HCEC 1CT (cell line): Measurements from ENCODE around the gene SLC16A13.

Source experiments
- DNase-seq: peaks from one replicate; pipeline ENCODE4 v3.0.0-alpha.2; 2017

Gene SLC16A13

DNA sequence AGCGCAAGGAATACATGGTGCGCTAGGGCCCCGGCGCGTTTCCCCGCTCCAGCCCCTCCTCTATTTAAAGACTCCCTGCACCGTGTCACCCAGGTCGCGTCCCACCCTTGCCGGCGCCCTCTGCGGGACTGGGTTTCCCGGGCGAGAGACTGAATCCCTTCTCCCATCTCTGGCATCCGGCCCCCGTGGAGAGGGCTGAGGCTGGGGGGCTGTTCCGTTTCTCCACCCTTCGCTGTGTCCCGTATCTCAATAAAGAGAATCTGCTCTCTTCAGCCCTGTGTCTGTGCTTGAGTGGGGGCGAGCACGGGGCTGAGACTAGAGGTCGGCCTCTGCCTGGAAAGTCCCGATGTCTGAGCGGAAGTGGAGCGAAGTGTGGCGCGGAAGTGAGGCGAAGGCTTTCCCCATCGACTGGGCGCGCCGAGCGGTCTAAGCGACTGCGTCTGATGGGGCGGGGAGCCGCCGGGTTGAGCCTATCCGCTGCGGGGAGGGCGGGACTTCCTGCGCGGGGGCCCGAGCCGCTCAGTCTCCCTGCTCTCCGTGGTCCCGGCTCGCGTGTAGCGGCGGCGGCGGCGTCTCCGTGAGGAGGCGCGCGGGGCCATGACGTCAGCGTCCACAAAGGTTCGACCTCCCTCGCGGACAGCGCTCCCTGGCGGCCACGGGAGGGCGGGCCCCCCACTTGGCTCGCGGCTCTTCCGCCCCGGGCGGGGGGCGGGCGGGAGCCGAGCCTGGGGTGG, 21.4 kb upstream of the SLC16A13 start:
- peak; percentile 97 for DNase-seq

DNA sequence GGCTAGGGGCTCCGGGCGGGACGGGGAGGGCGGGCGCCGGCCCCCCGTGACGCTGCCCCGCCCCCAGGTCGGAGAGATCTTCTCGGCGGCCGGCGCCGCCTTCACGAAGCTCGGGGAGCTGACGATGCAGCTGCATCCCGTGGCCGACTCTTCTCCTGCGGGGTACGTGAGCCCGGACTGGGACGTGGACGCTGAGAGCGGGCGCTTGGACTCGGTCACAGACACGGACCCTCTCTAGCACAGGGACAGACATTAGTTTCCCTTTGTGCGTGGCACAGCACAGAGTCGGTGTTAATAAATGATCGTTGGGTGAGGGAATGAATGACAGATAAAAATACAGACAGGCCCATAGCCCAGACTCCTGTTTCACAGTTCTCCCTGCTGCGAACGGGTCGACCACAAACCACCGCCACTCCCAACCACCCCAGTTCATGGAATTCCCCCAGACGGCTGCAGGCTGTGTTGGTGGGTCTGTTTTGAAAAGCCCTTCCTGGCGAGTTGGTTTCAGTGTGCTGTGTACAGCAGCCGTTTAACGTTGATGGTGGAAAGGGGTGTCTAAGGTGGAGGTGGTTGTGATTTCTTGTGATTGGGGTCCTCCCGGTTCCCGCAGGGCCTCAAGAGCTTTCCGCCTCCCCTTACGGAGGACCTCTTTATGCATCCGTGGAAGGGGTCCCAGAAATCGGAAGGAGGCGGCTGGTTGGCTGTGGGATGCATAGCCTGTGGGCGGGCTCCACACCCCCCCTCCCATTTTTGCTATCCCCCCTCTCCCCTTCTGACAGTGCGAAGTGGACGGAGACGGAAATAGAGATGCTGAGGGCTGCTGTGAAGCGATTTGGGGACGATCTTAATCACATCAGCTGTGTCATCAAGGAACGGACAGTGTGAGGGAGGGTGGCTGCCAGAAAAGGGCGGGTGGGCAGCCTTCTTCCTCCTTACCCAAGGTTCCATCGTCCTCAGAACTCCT, 20.5 kb upstream of the SLC16A13 start:
- DNase-seq: peak; percentile 43

DNA sequence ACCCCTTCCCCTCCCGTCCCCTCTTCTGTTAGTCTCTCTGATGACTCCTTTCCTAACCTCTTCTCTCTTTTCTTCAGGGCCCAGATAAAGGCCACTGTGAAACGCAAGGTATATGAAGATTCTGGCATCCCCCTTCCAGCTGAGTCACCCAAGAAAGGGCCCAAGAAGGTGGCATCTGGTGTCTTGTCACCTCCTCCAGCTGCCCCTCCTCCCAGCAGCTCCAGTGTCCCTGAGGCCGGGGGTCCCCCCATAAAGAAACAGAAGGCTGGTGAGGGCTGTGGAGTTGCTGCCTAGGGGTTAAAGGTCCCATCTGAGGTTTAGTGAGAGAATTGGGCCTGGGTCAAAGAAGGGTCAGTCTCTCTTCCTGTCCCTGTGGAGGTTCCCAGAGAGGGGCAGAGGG, 19.4 kb upstream of the SLC16A13 start:
- DNase-seq: no peak

GRCh38 chr17:7016886-7017826, 18.7 kb upstream of the SLC16A13 start:
- no peak for DNase-seq

DNA sequence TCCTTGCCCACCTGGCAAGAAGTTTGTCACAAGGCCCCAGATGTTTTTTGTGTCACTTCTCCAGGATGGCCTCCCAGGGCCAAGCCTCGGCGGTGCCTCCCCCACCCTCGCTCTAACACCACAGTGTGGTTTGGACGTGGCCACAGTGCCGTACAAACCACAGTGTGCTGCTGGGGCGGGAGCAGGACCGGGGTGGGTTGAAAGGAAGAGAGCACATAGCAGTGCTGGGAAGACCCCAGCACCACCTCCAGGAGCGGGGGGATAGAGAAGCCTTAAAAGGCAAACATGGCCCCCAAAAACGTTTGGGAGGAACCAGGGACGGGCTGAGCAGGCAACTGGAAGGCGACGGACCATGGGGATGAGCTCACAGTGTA, 18.0 kb upstream of the SLC16A13 start:
- DNase-seq: no peak

- no peak for DNase-seq
These were observed 17.4 kb upstream of the SLC16A13 start for GRCh38 chr17:7018331-7018964.

DNA sequence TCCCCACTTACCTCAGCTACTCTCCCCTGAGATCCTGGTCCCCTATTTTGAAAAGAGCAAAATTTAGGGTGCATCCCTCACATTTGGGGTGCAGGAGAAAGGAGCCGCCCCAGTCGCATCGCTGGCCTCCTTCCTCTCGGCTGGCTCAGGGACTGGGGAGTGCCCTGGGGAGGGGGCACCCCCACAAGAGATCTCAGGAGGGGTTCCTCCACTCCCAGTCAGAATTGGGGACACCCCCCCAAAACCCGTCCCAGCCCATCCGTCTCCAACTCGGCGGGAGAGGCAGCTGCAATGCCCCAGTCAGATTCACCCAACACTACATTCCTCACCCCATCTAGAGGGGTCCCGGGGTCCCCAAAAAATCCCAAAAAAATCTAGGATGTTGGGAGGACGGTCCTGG, 16.4 kb upstream of the SLC16A13 start:
- no peak for DNase-seq

- DNase-seq: no peak
These were observed 15.8 kb upstream of the SLC16A13 start for GRCh38 chr17:7019839-7020519.

- no peak for DNase-seq
These were observed 14.7 kb upstream of the SLC16A13 start for GRCh38 chr17:7020894-7021664.

GRCh38 chr17:7021993-7022778, 13.6 kb upstream of the SLC16A13 start:
- peak; percentile 54 for DNase-seq

DNA sequence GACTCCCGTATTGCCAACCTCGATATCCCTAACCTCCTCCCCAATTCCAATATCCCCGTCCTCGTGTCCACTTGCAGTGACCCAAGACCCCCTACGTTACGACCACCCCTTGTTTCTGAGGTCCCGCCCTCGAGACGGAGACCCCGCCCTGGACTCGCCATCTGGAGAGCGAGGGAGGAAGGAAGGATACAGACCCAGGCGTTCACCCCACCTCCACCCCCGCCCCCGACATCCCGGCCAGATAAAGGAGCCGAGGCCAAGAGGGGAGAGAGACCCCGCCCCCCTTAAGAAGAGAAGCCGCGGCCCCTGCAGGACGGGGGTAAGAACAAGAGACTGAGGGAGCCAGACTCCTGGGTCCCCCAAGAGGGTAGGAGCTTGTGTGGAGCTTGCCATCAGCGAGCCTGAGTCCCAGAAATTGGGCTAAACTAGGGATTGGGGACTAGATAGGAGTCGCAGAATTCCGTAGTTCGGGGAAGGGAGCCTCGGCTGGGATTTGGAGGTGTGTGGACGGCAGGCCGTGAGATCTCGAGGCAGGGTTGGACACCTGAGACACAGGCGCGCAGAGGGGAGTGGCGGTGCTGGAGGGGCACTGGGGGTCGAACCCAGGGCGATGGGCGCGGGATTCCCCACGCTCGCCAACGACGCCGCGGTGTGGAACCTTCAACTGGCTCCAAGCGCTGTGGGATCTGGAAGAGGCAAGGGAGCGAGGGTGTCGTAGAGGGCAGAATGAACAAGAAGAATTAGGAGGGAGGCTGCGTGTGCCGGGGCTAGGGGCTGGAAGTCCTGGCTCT, 12.8 kb upstream of the SLC16A13 start, which contains the start of gene BCL6B:
Gene BCL6B (plus strand): TSS at position 270 of the 791 bp plus-strand sequence. CDS start 622 bp downstream, outside the sequence.
- no peak for DNase-seq

- DNase-seq: no peak
These were observed 12.0 kb upstream of the SLC16A13 start for GRCh38 chr17:7023576-7024401.

DNA sequence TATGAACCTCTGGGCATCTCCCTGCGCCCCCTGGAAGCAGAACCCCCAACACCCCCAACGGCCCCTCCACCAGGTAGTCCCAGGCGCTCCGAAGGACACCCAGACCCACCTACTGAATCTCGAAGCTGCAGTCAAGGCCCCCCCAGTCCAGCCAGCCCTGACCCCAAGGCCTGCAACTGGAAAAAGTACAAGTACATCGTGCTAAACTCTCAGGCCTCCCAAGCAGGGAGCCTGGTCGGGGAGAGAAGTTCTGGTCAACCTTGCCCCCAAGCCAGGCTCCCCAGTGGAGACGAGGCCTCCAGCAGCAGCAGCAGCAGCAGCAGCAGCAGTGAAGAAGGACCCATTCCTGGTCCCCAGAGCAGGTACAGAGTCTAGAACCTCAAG, 11.4 kb upstream of the SLC16A13 start:
- no peak for DNase-seq

DNA sequence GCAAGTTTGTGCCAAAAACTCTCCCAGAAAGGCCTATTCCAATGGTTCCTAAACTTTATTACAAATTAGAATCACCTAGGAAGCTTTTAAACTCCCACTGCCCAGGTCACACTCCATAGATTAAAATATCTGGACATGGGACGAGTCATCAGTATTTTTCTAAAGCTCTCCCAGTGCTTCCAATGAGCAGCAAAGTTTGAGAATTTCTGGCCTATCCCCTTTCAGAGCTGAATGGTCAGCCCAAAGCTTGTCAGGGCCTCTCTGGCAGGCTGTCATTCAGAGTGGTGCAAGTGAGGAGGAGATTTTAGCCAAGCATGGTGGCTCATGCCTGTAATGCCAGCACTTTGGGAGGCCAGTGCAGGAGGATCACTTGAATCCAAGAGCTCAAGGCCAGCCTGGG, 10.6 kb upstream of the SLC16A13 start:
- DNase-seq: no peak

GRCh38 chr17:7026471-7027115, 9.2 kb upstream of the SLC16A13 start:
- no peak for DNase-seq

GRCh38 chr17:7027335-7027734, 8.5 kb upstream of the SLC16A13 start:
- DNase-seq: no peak

DNA sequence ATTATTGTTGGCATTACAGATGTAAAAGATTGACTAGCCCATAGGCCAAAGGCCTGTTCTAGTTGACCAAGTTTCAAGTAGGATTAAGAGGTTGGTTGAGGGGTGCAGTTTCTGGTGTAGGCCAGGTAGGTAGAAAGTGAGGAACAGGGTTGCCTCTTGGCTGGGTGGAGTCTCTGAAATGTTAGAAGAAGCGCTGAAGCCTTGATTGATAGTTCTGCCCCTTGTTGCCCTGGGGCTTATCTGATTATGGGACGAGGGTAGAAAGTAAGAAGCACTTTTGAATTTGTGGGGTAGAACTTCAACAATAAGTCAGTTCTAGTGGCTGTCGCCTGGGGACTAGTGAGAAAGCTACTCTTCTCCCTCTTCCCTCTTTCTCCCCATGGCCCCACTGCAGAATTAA, 6.7 kb upstream of the SLC16A13 start:
- no peak for DNase-seq

GRCh38 chr17:7029659-7030058, 6.2 kb upstream of the SLC16A13 start:
- DNase-seq: no peak
